HCT116 (cell line): ENCODE data around the gene TBC1D17. TPM values are rescaled to one million over a fixed set of nuclear protein-coding genes. Genes with fewer than 3 reads are reported as not detected.

Experiments
- ATAC-seq: fragments of 200-7000 bp; cut with Tn5 transposase; 2 replicates; pipeline ENCODE4 v1.9.1; 2020; ENCODE audit warnings: mild to moderate bottlenecking, moderate library complexity
- BruUV-seq: library from RNA; stranded (reverse); fragments of 400-500 nt; replicated peaks from 2 replicates; lab custom pipeline; 2021; lab: Mats Ljungman, UMichigan
- CTCF ChIA-PET: fragments of 300-600 bp; sonication (Branson Sonifier 250); formaldehyde crosslinking; loops from one replicate; lab custom pipeline; 2021; ENCODE audit warnings: antibody characterized with exemption; lab: Charles Lee
- POLR2A ChIA-PET: fragments of 300-600, 350-600 bp; sonication (Branson Sonifier 250); formaldehyde crosslinking; loops from one replicate; lab custom pipeline; 2021; ENCODE audit warnings: antibody characterized with exemption; lab: Charles Lee
- RAD21 ChIA-PET, 2 experiments: fragments of 300-600 bp; sonication (Branson Sonifier 250); formaldehyde crosslinking; loops; one replicate each; lab custom pipeline; 2023; ENCODE audit warnings: low total read pairs in 2 of 2; ENCODE audit not compliant: uncharacterized antibody in 2 of 2, unreplicated experiment in 2 of 2, low non-redundant PET in 1 of 2; lab: Charles Lee
- DNase-seq: peaks from one replicate; pipeline ENCODE4 v3.0.0-alpha.2; 2010; ENCODE audit warnings: low read depth, low spot score
- H2AFZ ChIP-seq: fragments of 200-600 bp; shearing (Covaris generic), sonication (generic); 2 replicates; pipeline ENCODE4 v1.6.1; 2017; ENCODE audit warnings: low read depth, mixed run types, mixed read lengths, antibody characterized with exemption, low read length; ENCODE audit not compliant: poor library complexity, severe bottlenecking
- H3K27ac ChIP-seq: 2 replicates; pipeline ENCODE4 v1.5.1; 2012; ENCODE audit warnings: low read depth, low read length
- H3K27me3 ChIP-seq: fragments of 200-600 bp; sonication (generic); 2 replicates; pipeline ENCODE4 v1.6.1; 2016; ENCODE audit warnings: mixed run types, low read length, mixed read lengths; ENCODE audit not compliant: insufficient read depth
- H3K36me3 ChIP-seq, 2 experiments: fragments of 200-500 bp in 1 of 2; fragments of 200-600 bp in 1 of 2; sonication (Bioruptor generic) in 1 of 2; sonication (generic) in 1 of 2; 2 replicates each; pipeline versions ENCODE4 v1.5.1 to v1.6.1; 2014 to 2016; ENCODE audit warnings: low read length in 2 of 2, inconsistent platforms in 1 of 2, mixed read lengths in 1 of 2, mixed run types in 1 of 2; ENCODE audit not compliant: insufficient read depth in 2 of 2, control insufficient read depth in 1 of 2
- H3K4me1 ChIP-seq, 2 experiments: fragments of 200-600 bp in 1 of 2; sonication (generic) in 1 of 2; 2 replicates each; pipeline versions ENCODE4 v1.5.1 to v1.6.1; 2012 to 2017; ENCODE audit warnings: low read length in 2 of 2, inconsistent platforms in 1 of 2, mild to moderate bottlenecking in 1 of 2, mixed read lengths in 1 of 2, mixed run types in 1 of 2, moderate library complexity in 1 of 2; ENCODE audit not compliant: insufficient read depth in 2 of 2, control insufficient read depth in 1 of 2
- H3K4me2 ChIP-seq: fragments of 200-600 bp; sonication (generic); 2 replicates; pipeline ENCODE4 v1.6.1; 2017; ENCODE audit warnings: mixed run types, low read length, mixed read lengths
- H3K4me3 ChIP-seq, 2 experiments: fragments of 200-600 bp in 1 of 2; sonication (generic) in 1 of 2; replicated peaks in 1 of 2; 2 replicates each; pipeline ENCODE4 v1.5.1; 2011 to 2016; ENCODE audit warnings: low read length in 2 of 2, control low read depth in 1 of 2, low read depth in 1 of 2, mild to moderate bottlenecking in 1 of 2, mixed read lengths in 1 of 2, mixed run types in 1 of 2
- H3K79me2 ChIP-seq: fragments of 200-600 bp; sonication (generic); 2 replicates; pipeline ENCODE4 v1.6.1; 2017; ENCODE audit warnings: mild to moderate bottlenecking, mixed run types, low read length, moderate library complexity, mixed read lengths; ENCODE audit not compliant: insufficient read depth
- H3K9ac ChIP-seq: fragments of 200-600 bp; sonication (generic); 2 replicates; pipeline ENCODE4 v1.6.1; 2016; ENCODE audit warnings: low read length, mixed read lengths
- H3K9me2 ChIP-seq: fragments of 200-600 bp; sonication (generic), shearing (Covaris generic); 2 replicates; pipeline ENCODE4 v1.6.1; 2017; ENCODE audit warnings: mixed run types, mild to moderate bottlenecking, moderate library complexity; ENCODE audit not compliant: insufficient read depth
- H3K9me3 ChIP-seq, 2 experiments: fragments of 200-500 bp in 1 of 2; fragments of 200-600 bp in 1 of 2; sonication (Bioruptor generic) in 1 of 2; sonication (generic) in 1 of 2; 2 replicates each; pipeline ENCODE4 v1.6.1; 2014 to 2017; ENCODE audit warnings: low read length in 2 of 2, mixed read lengths in 2 of 2, inconsistent platforms in 1 of 2, low read depth in 1 of 2, mild to moderate bottlenecking in 1 of 2, mixed run types in 1 of 2, moderate library complexity in 1 of 2; ENCODE audit not compliant: control insufficient read depth in 1 of 2, insufficient read depth in 1 of 2
- H4K20me1 ChIP-seq: fragments of 200-600 bp; sonication (generic), shearing (Covaris generic); 2 replicates; pipeline ENCODE4 v1.6.1; 2017; ENCODE audit warnings: mixed run types, mild to moderate bottlenecking, moderate library complexity; ENCODE audit not compliant: insufficient read depth
- CEBPB ChIP-seq: IDR thresholded peaks from 2 replicates; pipeline ENCODE4 v1.6.1; 2012; ENCODE audit warnings: low read depth
- EZH2 ChIP-seq: fragments of 200-600 bp; sonication (generic); IDR thresholded peaks from 2 replicates; pipeline ENCODE4 v1.6.1; 2017; ENCODE audit warnings: antibody characterized with exemption, mixed run types
- REST ChIP-seq: IDR thresholded peaks from 2 replicates; pipeline ENCODE4 v1.6.1; 2012; ENCODE audit warnings: low read depth
- SP1 ChIP-seq: IDR thresholded peaks from 2 replicates; pipeline ENCODE4 v1.6.1; 2012; ENCODE audit warnings: low read depth
- TCF7L2 ChIP-seq: IDR thresholded peaks from 2 replicates; pipeline ENCODE4 v1.7.0; 2011; ENCODE audit warnings: borderline replicate concordance, inconsistent platforms; ENCODE audit not compliant: insufficient read depth, insufficient read length; ENCODE audit errors: extremely low read depth
- intact Hi-C: fragments of 100-400 bp; cut with micrococcal nuclease; formaldehyde crosslinking; loops from 2 replicates; pipeline ENCODE4 v1.10.0; 2022
- total RNA-seq: library from RNA; stranded (reverse); gene quantifications from one replicate; pipeline ENCODE4 v1.2.1, GENCODE V29; 2021; ENCODE audit not compliant: unreplicated experiment

TBC1D17 gene
- total RNA-seq, 1 experiment from 2014 or later, result 32.9 TPM

- Histone ChIP-seq H3K36me3 (peaks cover 11 to 25% of the 10 kb centered on the region in 2 experiments; a peak in 3 of 4 replicates), H3K4me2 (no peak overlapping the region), H3K27ac (no peak overlapping the region), H3K27me3 (no peaks in the 10 kb centered on the region)
- TF ChIP-seq REST, result no peak
- no peak for TF ChIP-seq TCF7L2
- TF ChIP-seq SP1, result no peak
- TF ChIP-seq, all 23 proteins: peak for 0
- H3K9ac ChIP-seq, result no peak overlapping the region
- no peaks in the 10 kb centered on the region for H3K4me1 ChIP-seq
- ATAC-seq, result no peak
- H2AFZ ChIP-seq, result no peak overlapping the region
- no peak for DNase-seq
- H3K4me3 ChIP-seq, result no peak overlapping the region
- RAD21 ChIA-PET, result interaction anchor here in 1 of 2 experiments (0.7 kb wide), 1 partner anchor 486 kb away, joined by 4 read pairs; no protein-coding TSS in a partner anchor
- H3K79me2 ChIP-seq, result peaks cover 27% of the 10 kb centered on the region
- H3K9me2 ChIP-seq, result no peaks in the 10 kb centered on the region
- no TSS peak for BruUV-seq
- H3K9me3 ChIP-seq, result no peaks in the 10 kb centered on the region
- CTCF ChIA-PET, result no interaction called here
- H4K20me1 ChIP-seq, result no peaks in the 10 kb centered on the region
- POLR2A ChIA-PET, result interaction anchor here (0.6 kb wide), 1 partner anchor 8 kb away, joined by 3 read pairs; no protein-coding TSS in a partner anchor
- intact Hi-C loops, result no loop called here
These were observed 47.8 kb upstream of the TBC1D17 start for GRCh38 chr19:49829721-49830120.

- BruUV-seq, result no TSS peak
- no peak overlapping the region for H3K4me3 ChIP-seq
- no peaks in the 10 kb centered on the region for H4K20me1 ChIP-seq
- H3K79me2 ChIP-seq, result peaks cover 20% of the 10 kb centered on the region
- no peaks in the 10 kb centered on the region for H3K9me2 ChIP-seq
- intact Hi-C loops, result no loop called here
- POLR2A ChIA-PET, result no interaction called here
- RAD21 ChIA-PET, result no interaction called here
- peaks cover 15 to 32% of the 10 kb centered on the region in 2 experiments; a peak in 3 of 4 replicates for H3K36me3 ChIP-seq
- CTCF ChIA-PET, result no interaction called here
- no peak overlapping the region for H3K9ac ChIP-seq
- no peaks in the 10 kb centered on the region for H3K27me3 ChIP-seq
- H3K4me1 ChIP-seq, result no peaks in the 10 kb centered on the region
- no peak for DNase-seq
- H2AFZ ChIP-seq, result no peak overlapping the region
- TF ChIP-seq REST (no peak), CEBPB (no peak), EZH2 (no peak)
- H3K27ac ChIP-seq, result no peak overlapping the region
- no peaks in the 10 kb centered on the region for H3K9me3 ChIP-seq
- ATAC-seq, result no peak
- no peak overlapping the region for H3K4me2 ChIP-seq
These were observed 46.7 kb upstream of the TBC1D17 start for GRCh38 chr19:49830766-49831165.
